H1 (cell line): ENCODE data around the gene TMEM164. TPM values are rescaled to one million over a fixed set of nuclear protein-coding genes. Genes with fewer than 3 reads are reported as not detected.

ENCODE experiments used
- EZH2 ChIP-seq: fragments of 200-600 bp; sonication (generic); IDR thresholded peaks from 2 replicates; pipeline ENCODE4 v1.7.1; 2012; ENCODE audit warnings: low read depth, mild to moderate bottlenecking, moderate library complexity, low read length, inconsistent platforms; ENCODE audit not compliant: severe bottlenecking
- GTF2F1 ChIP-seq: IDR thresholded peaks from 2 replicates; pipeline ENCODE4 v1.6.1; 2012; ENCODE audit warnings: low read depth, low read length, improper control_type of control experiment, borderline replicate concordance
- KDM1A ChIP-seq: fragments of 200-600, 300-600 bp; sonication (generic); IDR thresholded peaks from 2 replicates; pipeline ENCODE4 v1.7.1; 2016; ENCODE audit warnings: mild to moderate bottlenecking, low read length, borderline replicate concordance
- SAP30 ChIP-seq: fragments of 300-600 bp; sonication (generic); IDR thresholded peaks from 2 replicates; pipeline ENCODE4 v1.7.1; 2012; ENCODE audit warnings: low read length, moderate library complexity, mild to moderate bottlenecking, inconsistent platforms; ENCODE audit not compliant: insufficient read depth, insufficient replicate concordance
- TCF12 ChIP-seq: IDR thresholded peaks from 2 replicates; pipeline ENCODE4 v1.6.1; 2011; ENCODE audit warnings: low read depth, mild to moderate bottlenecking, low read length
- polyA plus RNA-seq, 7 experiments: library from polyadenylated mRNA; depleted of rRNA in 3 of 7; stranded (reverse) in 5 of 7; unstranded in 2 of 7; fragments of >200 nt in 5 of 7; fragments of 200-250 nt in 2 of 7; gene quantifications; 1 replicate in 5 of 7; 2 replicates in 1 of 7; 4 replicates in 1 of 7; pipeline versions ENCODE4 v1.2.1 to v1.2.3, GENCODE V29; 2011 to 2013; ENCODE audit warnings: missing spikeins in 2 of 7, mixed read lengths in 2 of 7
- total RNA-seq: library from RNA; stranded (reverse); fragmentation: NEBNext Ultra II Directional; extraction: Animal tissue kit (Norgen Biotek cat#: 25700); gene quantifications from 2 replicates; pipeline ENCODE4 v1.2.1, GENCODE V29; 2021

Gene TMEM164
- total and polyA plus RNA-seq, 2 of the 8 experiments (the other 6 are each of a cell fraction or from before 2014, with no cell fraction given) = 7.3 to 14.8 TPM

- TF ChIP-seq KDM1A (no peak), SAP30 (no peak), GTF2F1 (no peak), TCF12 (no peak), EZH2 (no peak)
These were observed 50.5 kb downstream of the TMEM164 start (continued) for GRCh38 chrX:110053453-110053852.
